PC-9 (cell line): Measurements from ENCODE around the gene YWHAH.
"Not testable (repeated sequence)": the region's sequence is repeated elsewhere in the genome, so short reads cannot be mapped to it uniquely, and the experiment has no call there.

ENCODE experiments used
- CTCF ChIP-seq: fragments of 200-600 bp; sonication (generic); conservative IDR thresholded peaks from 2 replicates; pipeline ENCODE4 v1.6.1; 2017; ENCODE audit warnings: mixed run types, antibody characterized with exemption, mild to moderate bottlenecking, moderate library complexity
- EZH2 ChIP-seq: fragments of 200-600 bp; sonication (generic); IDR thresholded peaks from 2 replicates; pipeline ENCODE4 v1.8.0; 2017; ENCODE audit warnings: antibody characterized with exemption, low read depth

DNA sequence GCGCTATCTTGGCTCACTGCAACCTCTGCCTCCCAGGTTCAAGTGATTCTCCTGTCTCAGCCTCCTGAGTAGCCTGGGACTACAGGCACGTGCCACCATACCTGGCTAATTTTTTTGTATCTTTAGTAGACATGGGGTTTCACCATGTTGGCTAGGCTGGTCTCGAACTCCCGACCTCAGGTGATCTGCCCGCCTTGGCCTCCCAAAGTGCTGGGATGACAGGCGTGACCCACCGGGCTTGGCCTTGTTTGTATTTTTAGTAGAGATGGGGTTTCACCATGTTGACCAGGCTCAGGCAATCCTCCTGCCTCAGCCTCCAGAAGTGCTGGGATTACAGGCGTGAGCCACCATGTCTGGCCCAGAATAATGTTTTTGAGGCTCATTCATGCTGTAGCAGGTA lies 37.6 kb downstream of the YWHAH start:
- not testable (repeated sequence) for TF ChIP-seq CTCF, EZH2
